HFF-Myc (cell line): ENCODE measurements around the gene GGTLC2.
"Not testable (repeated sequence)": the region's sequence is repeated elsewhere in the genome, so short reads cannot be mapped to it uniquely, and the experiment has no call there.

Source experiments
- DNase-seq: peaks from one replicate; pipeline ENCODE4 v3.0.0-alpha.2; 2011; ENCODE audit warnings: low read depth; ENCODE audit errors: extremely low read depth
- H3K4me3 ChIP-seq: replicated peaks from 2 replicates; pipeline ENCODE4 v1.5.1; 2011; ENCODE audit warnings: low read depth, mild to moderate bottlenecking, control low read depth, low read length
- CTCF ChIP-seq: IDR thresholded peaks from 2 replicates; pipeline ENCODE4 v1.5.1; 2012; ENCODE audit warnings: mild to moderate bottlenecking, low read depth, low read length, control low read depth; ENCODE audit errors: missing control alignments

The GGTLC2 gene

DNA sequence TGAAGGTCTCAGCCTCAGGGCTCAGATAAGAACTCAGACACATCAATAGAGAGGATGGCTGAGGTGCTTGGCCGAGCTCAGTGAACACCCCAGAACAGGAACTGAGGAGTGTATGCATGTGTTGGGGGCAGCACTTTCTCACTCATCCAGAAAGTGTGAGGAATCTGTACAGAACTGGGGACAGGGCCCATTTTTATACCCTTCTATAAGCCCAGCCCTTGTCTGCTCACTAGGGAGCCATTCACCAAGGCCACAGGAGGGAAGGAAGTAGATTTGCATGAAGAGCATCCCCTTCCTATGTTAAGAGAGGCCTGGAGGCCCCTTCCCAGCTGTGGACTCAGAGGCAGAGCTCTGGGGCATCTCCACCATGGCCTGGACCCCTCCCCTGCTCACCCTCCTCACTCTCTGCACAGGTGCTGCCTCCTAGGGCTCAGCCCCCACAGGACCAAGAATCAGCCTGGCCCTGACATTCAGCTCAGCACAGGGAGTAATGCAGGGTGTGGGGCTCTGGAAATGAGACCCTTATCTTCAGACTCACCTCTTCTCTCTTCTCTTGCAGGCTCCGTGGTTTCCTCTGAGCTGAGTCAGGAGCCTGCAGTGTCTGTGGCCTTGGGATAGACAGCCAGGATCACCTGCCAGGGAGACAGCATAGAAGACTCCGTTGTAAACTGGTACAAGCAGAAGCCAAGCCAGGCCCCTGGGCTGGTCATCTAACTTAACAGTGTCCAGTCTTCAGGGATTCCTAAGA, 39.9 kb upstream of the GGTLC2 start:
- DNase-seq: no peak

GRCh38 chr22:22605074-22605404, 39.4 kb upstream of the GGTLC2 start:
- H3K4me3 ChIP-seq: no peak overlapping the region
- TF ChIP-seq CTCF: no peak
- no peak for DNase-seq

More for the DNA sequence above, 39.9 kb upstream of the GGTLC2 start:
- TF ChIP-seq CTCF: no peak
- H3K4me3 ChIP-seq: no peak overlapping the region

GRCh38 chr22:22608022-22608421, 36.4 kb upstream of the GGTLC2 start:
- DNase-seq: not testable (repeated sequence)

DNA sequence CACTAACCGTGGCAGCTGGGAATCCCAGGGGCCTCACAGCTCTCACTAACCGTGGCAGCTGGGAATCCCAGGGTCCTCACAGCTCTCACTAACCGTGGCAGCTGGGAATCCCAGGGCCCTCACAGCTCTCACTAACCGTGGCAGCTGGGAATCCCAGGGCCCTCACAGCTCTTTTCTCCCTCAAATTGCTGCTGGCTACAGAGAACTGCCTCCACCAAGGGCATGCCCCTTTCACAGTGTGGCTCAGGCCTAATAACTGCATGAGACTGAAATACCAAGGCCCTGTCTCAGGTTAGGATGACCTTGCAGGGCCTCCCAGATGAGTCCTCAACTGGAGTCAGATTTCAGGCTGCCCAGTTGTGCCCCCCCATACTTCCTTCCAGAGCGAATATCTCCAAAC, 35.1 kb upstream of the GGTLC2 start:
- no peak for DNase-seq
- H3K4me3 ChIP-seq: no peak overlapping the region
- no peak for TF ChIP-seq CTCF

More at GRCh38 chr22:22608022-22608421, 36.4 kb upstream of the GGTLC2 start:
- H3K4me3 ChIP-seq: not testable (repeated sequence)

GRCh38 chr22:22612516-22612915, 31.9 kb upstream of the GGTLC2 start:
- TF ChIP-seq CTCF: no peak
- no peak overlapping the region for H3K4me3 ChIP-seq
- DNase-seq: no peak

DNA sequence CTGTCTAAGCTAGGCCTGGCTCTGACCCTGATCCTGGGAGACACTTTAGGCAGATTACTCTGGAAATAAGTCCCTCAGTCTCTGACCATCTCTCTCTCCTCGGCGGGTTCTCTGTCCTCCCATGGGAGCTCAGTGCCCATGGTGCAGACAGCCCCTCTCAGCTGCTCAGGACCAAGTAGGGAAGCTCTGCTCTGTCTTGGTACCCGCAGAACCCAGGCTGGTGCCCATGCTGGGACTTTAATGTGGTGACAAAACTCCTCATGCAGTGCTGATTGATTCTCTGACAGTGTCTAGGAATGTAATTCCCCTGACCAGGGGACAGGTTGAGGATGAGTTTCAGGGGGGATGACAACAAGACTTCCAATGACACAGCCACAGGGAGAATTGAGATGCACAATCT, 30.3 kb upstream of the GGTLC2 start:
- no peak for TF ChIP-seq CTCF
- no peak for DNase-seq
- no peak overlapping the region for H3K4me3 ChIP-seq

DNA sequence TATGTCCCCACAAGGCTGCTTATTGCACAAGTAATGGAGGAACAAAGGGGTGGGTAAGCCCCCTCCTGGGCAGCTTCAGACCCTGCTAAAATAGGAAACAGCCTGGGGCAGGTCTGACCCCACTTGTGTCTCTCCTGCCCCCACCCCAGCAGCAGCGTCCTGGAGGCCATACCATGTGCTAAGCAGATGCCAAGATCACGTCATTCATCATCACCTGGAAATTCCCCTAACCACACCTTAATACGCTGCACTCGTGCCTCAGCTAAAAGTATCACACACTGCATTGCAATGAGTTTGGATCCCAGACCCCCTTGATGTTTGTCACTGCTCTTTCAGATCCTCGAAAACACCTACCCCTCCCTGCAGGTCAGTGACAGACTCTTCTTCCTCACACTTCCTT, 27.8 kb upstream of the GGTLC2 start:
- no peak for TF ChIP-seq CTCF
- DNase-seq: no peak
- no peak overlapping the region for H3K4me3 ChIP-seq
